Measurements from ENCODE around the gene C1GALT1C1L.

DNA sequence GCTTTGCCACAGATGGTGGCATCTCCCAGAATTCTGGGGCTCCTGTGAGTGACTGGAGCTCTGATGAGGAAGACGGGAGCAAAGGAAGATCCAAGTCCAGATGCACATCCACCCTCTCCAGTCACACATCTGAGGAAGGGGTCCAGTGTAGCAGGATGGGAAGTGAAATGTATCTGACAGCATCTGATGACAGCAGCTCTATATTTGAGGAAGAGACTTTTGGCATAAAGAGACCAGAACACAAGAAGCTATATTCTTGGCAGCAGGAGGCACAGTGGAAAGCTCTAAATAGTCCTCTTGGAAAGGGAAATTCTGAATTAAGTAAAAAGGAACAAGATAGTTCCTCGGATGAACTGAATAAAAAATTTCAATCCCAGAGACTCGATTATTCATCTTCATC lies 23.5 kb upstream of the C1GALT1C1L start:
- TF ChIP-seq CEBPZ (IDR thresholded peaks at IDR 0.05; ENCODE audit: low read length) (no peak), KLF13 (CRISPR knock-in tag; IDR thresholded peaks at IDR 0.05) (no peak), RFX5 (IDR thresholded peaks at IDR 0.05; ENCODE audit: low read depth, low read length) (no peak), MZF1 (CRISPR knock-in tag; IDR thresholded peaks at IDR 0.05; ENCODE audit: borderline replicate concordance) (no peak), ZNF557 (CRISPR knock-in tag; IDR thresholded peaks at IDR 0.05) (no peak), SMAD1 (CRISPR knock-in tag; IDR thresholded peaks at IDR 0.05; ENCODE audit: borderline replicate concordance, low read depth) (no peak)
- TF ChIP-seq, protein P1, sequence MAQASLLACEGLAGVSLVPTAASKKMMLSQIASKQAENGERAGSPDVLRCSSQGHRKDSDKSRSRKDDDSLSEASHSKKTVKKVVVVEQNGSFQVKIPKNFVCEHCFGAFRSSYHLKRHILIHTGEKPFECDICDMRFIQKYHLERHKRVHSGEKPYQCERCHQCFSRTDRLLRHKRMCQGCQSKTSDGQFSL (CRISPR knock-in tag; IDR thresholded peaks at IDR 0.05), result no peak
